Measurements from ENCODE around the gene MC1R.

GRCh38 chr16:89949756-89950155 lies 31.1 kb downstream of the MC1R start:
- no peak for TF ChIP-seq CTCF (conservative IDR thresholded peaks at IDR 0.05; ENCODE audit: low read depth, low read length)
- TF ChIP-seq EZH2 (IDR thresholded peaks at IDR 0.05; ENCODE audit: borderline replicate concordance, low read depth, low read length, poor library complexity, severe bottlenecking) = no peak
